Endothelial cell (in vitro differentiated cells): ENCODE data around the gene CEP85. TPM values are rescaled to one million over a fixed set of nuclear protein-coding genes. Genes with fewer than 3 reads are reported as not detected.

ENCODE experiments used
- DNase-seq: peaks from one replicate; pipeline ENCODE4 v3.0.0; 2021; ENCODE audit warnings: low spot score
- H3K27ac Mint-ChIP-seq: one replicate; pipeline ENCODE4 v1.8.0; 2021; ENCODE audit warnings: mixed read lengths, inconsistent platforms; ENCODE audit not compliant: unreplicated experiment
- H3K27me3 Mint-ChIP-seq: one replicate; pipeline ENCODE4 v1.8.0; 2021; ENCODE audit warnings: mild to moderate bottlenecking, moderate library complexity, mixed read lengths, inconsistent platforms; ENCODE audit not compliant: unreplicated experiment
- H3K36me3 Mint-ChIP-seq: one replicate; pipeline ENCODE4 v1.8.0; 2021; ENCODE audit warnings: mild to moderate bottlenecking, low read depth, mixed read lengths, inconsistent platforms; ENCODE audit not compliant: unreplicated experiment
- H3K4me1 Mint-ChIP-seq: one replicate; pipeline ENCODE4 v1.8.0; 2021; ENCODE audit warnings: mild to moderate bottlenecking, mixed read lengths, inconsistent platforms; ENCODE audit not compliant: unreplicated experiment
- H3K4me3 Mint-ChIP-seq: one replicate; pipeline ENCODE4 v1.8.0; 2021; ENCODE audit warnings: mild to moderate bottlenecking, mixed read lengths, inconsistent platforms; ENCODE audit not compliant: unreplicated experiment
- H3K9me3 Mint-ChIP-seq: one replicate; pipeline ENCODE4 v1.8.0; 2021; ENCODE audit warnings: mixed read lengths, inconsistent platforms; ENCODE audit not compliant: unreplicated experiment
- total RNA-seq: library from RNA; stranded (reverse); fragmentation: NEBNext Ultra II Directional; extraction: Animal tissue kit (Norgen Biotek cat#: 25700); gene quantifications from one replicate; pipeline ENCODE4 v1.2.1, GENCODE V29; 2021; ENCODE audit not compliant: unreplicated experiment
- TF ChIP-seq, protein P1 (sequence below): fragments of 200-600 bp; sonication (generic); IDR thresholded peaks from one replicate; pipeline ENCODE4 v1.5.0; 2021; ENCODE audit warnings: antibody characterized with exemption; ENCODE audit not compliant: unreplicated experiment

CEP85 gene
- total RNA-seq, 1 donor from 2014 or later: 9.7 TPM

GRCh38 chr1:26315874-26316850, 82.2 kb downstream of the CEP85 start:
- Mint-ChIP-seq H3K9me3 (no peaks in the 10 kb centered on the region), H3K36me3 (no peaks in the 10 kb centered on the region), H3K27ac (no peak overlapping the region), H3K4me3 (no peak overlapping the region), H3K27me3 (peaks cover 6% of the 10 kb centered on the region), H3K4me1 (peaks cover 10% of the 10 kb centered on the region)
- DNase-seq: no peak
- TF ChIP-seq, protein P1, sequence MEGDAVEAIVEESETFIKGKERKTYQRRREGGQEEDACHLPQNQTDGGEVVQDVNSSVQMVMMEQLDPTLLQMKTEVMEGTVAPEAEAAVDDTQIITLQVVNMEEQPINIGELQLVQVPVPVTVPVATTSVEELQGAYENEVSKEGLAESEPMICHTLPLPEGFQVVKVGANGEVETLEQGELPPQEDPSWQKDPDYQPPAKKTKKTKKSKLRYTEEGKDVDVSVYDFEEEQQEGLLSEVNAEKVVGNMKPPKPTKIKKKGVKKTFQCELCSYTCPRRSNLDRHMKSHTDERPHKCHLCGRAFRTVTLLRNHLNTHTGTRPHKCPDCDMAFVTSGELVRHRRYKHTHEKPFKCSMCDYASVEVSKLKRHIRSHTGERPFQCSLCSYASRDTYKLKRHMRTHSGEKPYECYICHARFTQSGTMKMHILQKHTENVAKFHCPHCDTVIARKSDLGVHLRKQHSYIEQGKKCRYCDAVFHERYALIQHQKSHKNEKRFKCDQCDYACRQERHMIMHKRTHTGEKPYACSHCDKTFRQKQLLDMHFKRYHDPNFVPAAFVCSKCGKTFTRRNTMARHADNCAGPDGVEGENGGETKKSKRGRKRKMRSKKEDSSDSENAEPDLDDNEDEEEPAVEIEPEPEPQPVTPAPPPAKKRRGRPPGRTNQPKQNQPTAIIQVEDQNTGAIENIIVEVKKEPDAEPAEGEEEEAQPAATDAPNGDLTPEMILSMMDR: no peak

DNA sequence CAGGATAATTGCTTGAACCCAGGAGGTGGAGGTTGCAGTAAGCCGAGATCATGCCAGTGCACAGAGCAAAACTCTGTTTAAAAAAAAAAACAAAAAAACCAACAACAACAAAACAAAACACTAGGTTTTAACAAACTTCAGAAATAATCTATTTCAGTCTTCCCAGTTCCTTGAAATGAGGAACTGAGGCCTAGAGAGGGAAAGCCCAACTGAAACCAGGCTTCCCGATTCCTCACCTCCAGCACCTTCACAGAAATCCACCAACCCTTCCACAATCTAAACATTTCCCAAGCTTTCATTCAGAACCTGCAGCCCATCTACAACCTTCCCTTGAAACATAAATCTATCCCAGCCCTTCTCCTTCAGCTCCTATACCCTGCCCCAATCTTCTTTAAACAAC, 83.1 kb downstream of the CEP85 start:
- Mint-ChIP-seq H3K4me3 (no peak overlapping the region), H3K27me3 (peaks cover 6% of the 10 kb centered on the region), H3K4me1 (peaks cover 13% of the 10 kb centered on the region), H3K36me3 (no peaks in the 10 kb centered on the region), H3K27ac (peak overlapping the region; percentile 39), H3K9me3 (no peaks in the 10 kb centered on the region)
- no peak for DNase-seq
- TF ChIP-seq, protein P1: no peak

DNA sequence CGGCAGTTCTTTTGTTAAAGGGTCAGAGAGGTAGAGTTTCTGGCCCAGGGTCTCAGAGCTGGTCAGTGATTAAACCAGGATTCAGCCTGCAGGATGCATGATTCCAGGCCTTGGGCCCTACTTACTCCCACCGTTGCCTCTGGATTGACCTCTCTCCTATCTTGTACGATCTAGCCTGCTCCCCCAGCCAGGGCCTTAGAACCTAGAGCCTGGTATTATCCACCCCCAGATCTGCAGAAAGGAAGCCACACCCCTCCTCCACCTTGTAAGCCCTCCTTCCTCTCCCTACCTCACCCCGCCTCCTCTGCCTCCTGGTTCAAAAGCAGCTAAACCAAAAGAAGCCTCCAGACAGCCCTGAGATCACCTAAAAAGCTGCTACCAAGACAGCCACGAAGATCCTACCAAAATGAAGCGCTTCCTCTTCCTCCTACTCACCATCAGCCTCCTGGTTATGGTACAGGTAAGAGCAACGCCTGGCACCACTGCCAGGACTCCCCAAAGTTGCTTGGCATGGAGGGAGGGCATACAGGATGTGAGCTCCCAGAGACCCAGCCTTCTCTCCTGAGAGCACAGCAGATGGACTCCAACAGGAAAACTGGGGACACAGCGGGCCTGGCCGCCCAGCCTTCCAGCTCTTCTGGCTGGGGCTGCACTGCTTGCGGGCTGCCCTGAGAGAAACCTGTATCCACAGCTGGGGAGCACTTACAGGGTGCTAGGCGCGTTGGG, 83.8 kb downstream of the CEP85 start, which contains the start of gene CD52:
CD52 (plus strand) TSS at position 347 of the 726 bp plus-strand sequence; CDS start at position 407, 60 bp downstream.
- H3K27ac Mint-ChIP-seq: peak within 1 kb of the TSS; percentile 64
- no peak within 1 kb of the TSS for H3K4me3 Mint-ChIP-seq
- H3K9me3 Mint-ChIP-seq: no peaks in the 10 kb centered on the region
- TF ChIP-seq, protein P1: no peak
- H3K4me1 Mint-ChIP-seq: peaks cover 13% of the 10 kb centered on the region
- H3K36me3 Mint-ChIP-seq: no peaks in the 10 kb centered on the region
- DNase-seq: no peak
- H3K27me3 Mint-ChIP-seq: peaks cover 6% of the 10 kb centered on the region

DNA sequence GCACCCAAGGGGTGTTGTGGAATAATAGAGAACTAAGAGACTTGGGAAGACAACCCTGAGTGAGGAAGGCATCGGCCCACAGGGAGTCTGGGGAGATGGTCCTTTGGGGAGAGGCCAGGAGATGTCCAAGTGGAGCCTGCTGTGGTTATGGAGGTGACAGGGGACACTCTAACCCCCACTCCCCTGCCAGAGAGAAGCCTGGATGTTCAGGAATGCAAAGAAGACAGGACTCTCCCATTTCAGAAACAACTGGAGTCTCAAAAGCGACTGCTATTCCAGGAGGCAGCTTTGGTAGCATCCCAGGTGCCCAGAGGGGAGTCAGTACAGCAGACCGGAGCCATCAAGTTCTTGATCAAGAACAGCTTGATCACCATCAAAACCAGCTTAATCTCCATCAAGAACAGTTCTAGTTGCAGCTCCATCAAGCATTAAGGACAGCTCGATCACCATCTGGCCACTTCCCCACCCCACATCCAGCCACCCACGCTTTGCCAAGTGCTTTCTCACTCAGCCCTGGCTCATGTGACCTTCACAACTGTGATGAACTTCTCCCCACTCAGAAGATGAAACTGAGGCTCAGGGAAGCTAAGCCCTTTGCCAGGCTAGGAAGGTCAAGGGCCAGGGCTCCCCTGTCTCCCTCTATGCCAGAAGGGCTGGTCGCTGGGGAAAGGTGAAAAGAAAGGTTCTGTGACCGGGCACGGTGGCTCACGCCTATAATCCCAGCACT, 84.5 kb downstream of the CEP85 start:
- TF ChIP-seq, protein P1: no peak
- H3K4me3 Mint-ChIP-seq: no peak overlapping the region
- no peak overlapping the region for H3K27ac Mint-ChIP-seq

More for the DNA sequence above, 84.5 kb downstream of the CEP85 start:
- H3K4me1 Mint-ChIP-seq: peaks cover 13% of the 10 kb centered on the region
- no peaks in the 10 kb centered on the region for H3K36me3 Mint-ChIP-seq
- no peak for DNase-seq
- no peaks in the 10 kb centered on the region for H3K9me3 Mint-ChIP-seq
- H3K27me3 Mint-ChIP-seq: peaks cover 6% of the 10 kb centered on the region
